ENCODE results near the gene SDK2.

SDK2 gene

GRCh38 chr17:73560661-73561060 lies 83.6 kb downstream of the SDK2 start:
- Histone ChIP-seq H3K27me3 (ENCODE audit: control insufficient read depth, insufficient read depth, low read length) (no peaks in the 10 kb centered on the region), H3K4me3 (ENCODE audit: low read depth, low read length) (no peak overlapping the region), H3K36me3 (ENCODE audit: control insufficient read depth, insufficient read depth, low read length) (no peaks in the 10 kb centered on the region)

GRCh38 chr17:73559532-73559931 lies 84.7 kb downstream of the SDK2 start:
- Histone ChIP-seq H3K4me1 (ENCODE audit: control insufficient read depth, insufficient read depth, low read length) (peaks cover 2% of the 10 kb centered on the region), H3K9me3 (ENCODE audit: control insufficient read depth, insufficient read depth, low read length) (no peaks in the 10 kb centered on the region), H3K27me3 (ENCODE audit: control insufficient read depth, insufficient read depth, low read length) (no peaks in the 10 kb centered on the region), H3K4me3 (ENCODE audit: low read depth, low read length) (no peak overlapping the region), H3K36me3 (ENCODE audit: control insufficient read depth, insufficient read depth, low read length) (no peaks in the 10 kb centered on the region), H3K9ac (ENCODE audit: low read depth, low read length) (no peak overlapping the region)

More at GRCh38 chr17:73560661-73561060, 83.6 kb downstream of the SDK2 start:
- H3K9ac ChIP-seq (ENCODE audit: low read depth, low read length): no peak overlapping the region
- H3K9me3 ChIP-seq (ENCODE audit: control insufficient read depth, insufficient read depth, low read length): no peaks in the 10 kb centered on the region
- H3K4me1 ChIP-seq (ENCODE audit: control insufficient read depth, insufficient read depth, low read length): peaks cover 7% of the 10 kb centered on the region

- no peaks in the 10 kb centered on the region for H3K9me3 ChIP-seq (ENCODE audit: control insufficient read depth, insufficient read depth, low read length)
- H3K27me3 ChIP-seq (ENCODE audit: control insufficient read depth, insufficient read depth, low read length): no peaks in the 10 kb centered on the region
- no peak overlapping the region for H3K4me3 ChIP-seq (ENCODE audit: low read depth, low read length)
- H3K36me3 ChIP-seq (ENCODE audit: control insufficient read depth, insufficient read depth, low read length): no peaks in the 10 kb centered on the region
- H3K4me1 ChIP-seq (ENCODE audit: control insufficient read depth, insufficient read depth, low read length): peaks cover 3% of the 10 kb centered on the region
- no peak overlapping the region for H3K9ac ChIP-seq (ENCODE audit: low read depth, low read length)
These were observed 88.9 kb downstream of the SDK2 start for GRCh38 chr17:73555199-73555960.

GRCh38 chr17:73554498-73554897 lies 89.7 kb downstream of the SDK2 start:
- Histone ChIP-seq H3K4me3 (ENCODE audit: low read depth, low read length) (no peak overlapping the region), H3K9me3 (ENCODE audit: control insufficient read depth, insufficient read depth, low read length) (no peaks in the 10 kb centered on the region), H3K27me3 (ENCODE audit: control insufficient read depth, insufficient read depth, low read length) (no peaks in the 10 kb centered on the region)

GRCh38 chr17:73553311-73553710 lies 90.9 kb downstream of the SDK2 start:
- Histone ChIP-seq H3K4me3 (ENCODE audit: low read depth, low read length) (no peak overlapping the region), H3K9ac (ENCODE audit: low read depth, low read length) (no peak overlapping the region), H3K36me3 (ENCODE audit: control insufficient read depth, insufficient read depth, low read length) (no peaks in the 10 kb centered on the region), H3K27me3 (ENCODE audit: control insufficient read depth, insufficient read depth, low read length) (no peaks in the 10 kb centered on the region), H3K9me3 (ENCODE audit: control insufficient read depth, insufficient read depth, low read length) (no peaks in the 10 kb centered on the region), H3K4me1 (ENCODE audit: control insufficient read depth, insufficient read depth, low read length) (peaks cover 3% of the 10 kb centered on the region)

More at GRCh38 chr17:73554498-73554897, 89.7 kb downstream of the SDK2 start:
- H3K4me1 ChIP-seq (ENCODE audit: control insufficient read depth, insufficient read depth, low read length): peaks cover 3% of the 10 kb centered on the region
- H3K36me3 ChIP-seq (ENCODE audit: control insufficient read depth, insufficient read depth, low read length): no peaks in the 10 kb centered on the region
- no peak overlapping the region for H3K9ac ChIP-seq (ENCODE audit: low read depth, low read length)

GRCh38 chr17:73552300-73553048 lies 91.8 kb downstream of the SDK2 start:
- H3K27me3 ChIP-seq (ENCODE audit: control insufficient read depth, insufficient read depth, low read length): no peaks in the 10 kb centered on the region
- no peaks in the 10 kb centered on the region for H3K9me3 ChIP-seq (ENCODE audit: control insufficient read depth, insufficient read depth, low read length)
- no peak overlapping the region for H3K4me3 ChIP-seq (ENCODE audit: low read depth, low read length)
- H3K9ac ChIP-seq (ENCODE audit: low read depth, low read length): no peak overlapping the region
- H3K36me3 ChIP-seq (ENCODE audit: control insufficient read depth, insufficient read depth, low read length): no peaks in the 10 kb centered on the region
- peaks cover 3% of the 10 kb centered on the region for H3K4me1 ChIP-seq (ENCODE audit: control insufficient read depth, insufficient read depth, low read length)

- Histone ChIP-seq H3K9ac (ENCODE audit: low read depth, low read length) (no peak overlapping the region), H3K27me3 (ENCODE audit: control insufficient read depth, insufficient read depth, low read length) (no peaks in the 10 kb centered on the region), H3K9me3 (ENCODE audit: control insufficient read depth, insufficient read depth, low read length) (no peaks in the 10 kb centered on the region), H3K36me3 (ENCODE audit: control insufficient read depth, insufficient read depth, low read length) (no peaks in the 10 kb centered on the region), H3K4me3 (ENCODE audit: low read depth, low read length) (no peak overlapping the region), H3K4me1 (ENCODE audit: control insufficient read depth, insufficient read depth, low read length) (peaks cover 8% of the 10 kb centered on the region)
These were observed 92.5 kb downstream of the SDK2 start for GRCh38 chr17:73551759-73552158.

GRCh38 chr17:73551144-73551543 lies 93.1 kb downstream of the SDK2 start:
- no peak overlapping the region for H3K9ac ChIP-seq (ENCODE audit: low read depth, low read length)
- peaks cover 8% of the 10 kb centered on the region for H3K4me1 ChIP-seq (ENCODE audit: control insufficient read depth, insufficient read depth, low read length)
- H3K36me3 ChIP-seq (ENCODE audit: control insufficient read depth, insufficient read depth, low read length): no peaks in the 10 kb centered on the region
- no peaks in the 10 kb centered on the region for H3K27me3 ChIP-seq (ENCODE audit: control insufficient read depth, insufficient read depth, low read length)
- H3K9me3 ChIP-seq (ENCODE audit: control insufficient read depth, insufficient read depth, low read length): no peaks in the 10 kb centered on the region
- H3K4me3 ChIP-seq (ENCODE audit: low read depth, low read length): no peak overlapping the region

- H3K36me3 ChIP-seq (ENCODE audit: control insufficient read depth, insufficient read depth, low read length): no peaks in the 10 kb centered on the region
- no peaks in the 10 kb centered on the region for H3K27me3 ChIP-seq (ENCODE audit: control insufficient read depth, insufficient read depth, low read length)
- H3K4me3 ChIP-seq (ENCODE audit: low read depth, low read length): no peak overlapping the region
- no peak overlapping the region for H3K9ac ChIP-seq (ENCODE audit: low read depth, low read length)
- H3K4me1 ChIP-seq (ENCODE audit: control insufficient read depth, insufficient read depth, low read length): peaks cover 8% of the 10 kb centered on the region
- H3K9me3 ChIP-seq (ENCODE audit: control insufficient read depth, insufficient read depth, low read length): no peaks in the 10 kb centered on the region
These were observed 93.7 kb downstream of the SDK2 start for GRCh38 chr17:73550556-73550955.

- Histone ChIP-seq H3K4me3 (ENCODE audit: low read depth, low read length) (no peak overlapping the region), H3K27me3 (ENCODE audit: control insufficient read depth, insufficient read depth, low read length) (no peaks in the 10 kb centered on the region), H3K9me3 (ENCODE audit: control insufficient read depth, insufficient read depth, low read length) (no peaks in the 10 kb centered on the region), H3K36me3 (ENCODE audit: control insufficient read depth, insufficient read depth, low read length) (no peaks in the 10 kb centered on the region), H3K4me1 (ENCODE audit: control insufficient read depth, insufficient read depth, low read length) (peaks cover 8% of the 10 kb centered on the region), H3K9ac (ENCODE audit: low read depth, low read length) (no peak overlapping the region)
These were observed 94.3 kb downstream of the SDK2 start for GRCh38 chr17:73549841-73550430.

- Histone ChIP-seq H3K9ac (ENCODE audit: low read depth, low read length) (no peak overlapping the region), H3K36me3 (ENCODE audit: control insufficient read depth, insufficient read depth, low read length) (no peaks in the 10 kb centered on the region), H3K4me1 (ENCODE audit: control insufficient read depth, insufficient read depth, low read length) (peaks cover 8% of the 10 kb centered on the region), H3K9me3 (ENCODE audit: control insufficient read depth, insufficient read depth, low read length) (no peaks in the 10 kb centered on the region), H3K4me3 (ENCODE audit: low read depth, low read length) (no peak overlapping the region), H3K27me3 (ENCODE audit: control insufficient read depth, insufficient read depth, low read length) (no peaks in the 10 kb centered on the region)
These were observed 95.5 kb downstream of the SDK2 start for GRCh38 chr17:73548620-73549311.
